ENCODE results near the gene VSTM2B. TPM values are rescaled to one million over a fixed set of nuclear protein-coding genes. Genes with fewer than 3 reads are reported as not detected.

VSTM2B gene
- total RNA-seq, 1 experiment from 2014 or later = not detected

- H3K36me3 ChIP-seq (ENCODE audit: control insufficient read depth, insufficient read depth, low read length) = no peaks in the 10 kb centered on the region
- no peak for ATAC-seq
- no peak for DNase-seq (ENCODE audit: low read depth, low spot score)
- H3K4me1 ChIP-seq (ENCODE audit: control insufficient read depth, insufficient read depth, low read length) = no peaks in the 10 kb centered on the region; the same call in 1 of the 2 replicates
- no peak overlapping the region for H3K27ac ChIP-seq (ENCODE audit: low read length)
- in situ Hi-C loops (cut with HindIII; ENCODE audit: low pct_unique_long_range_greater_than_20kb, low sequenced_read_pairs) (no loop called here), intact Hi-C loops (cut with micrococcal nuclease; ENCODE audit: unreplicated experiment) (loop anchor here (10.0 kb wide), 2 partner anchors 57 to 257 kb away; no protein-coding TSS in a partner anchor)
- no TSS peak for BruUV-seq (replicated peaks)
- H3K9me3 ChIP-seq (ENCODE audit: control insufficient read depth, insufficient read depth, low read depth, low read length) = no peaks in the 10 kb centered on the region
- H3K27me3 ChIP-seq (ENCODE audit: control insufficient read depth, insufficient read depth, low read length) = peaks cover 10% of the 10 kb centered on the region; the same call in 1 of the 2 replicates
- ChIA-PET POLR2A (no interaction called here), CTCF (interaction anchor here (0.5 to 0.7 kb wide), 2 partner anchors 73 to 653 kb away, joined by 4 to 7 read pairs; no protein-coding TSS in a partner anchor)
- no peak for TF ChIP-seq TCF7L2 (IDR thresholded peaks at IDR 0.05; ENCODE audit: low read depth, low read length)
- no peak for TF ChIP-seq POLR2AphosphoS5 (IDR thresholded peaks at IDR 0.05; ENCODE audit: low read depth, low read length)
- TF ChIP-seq, protein P1, sequence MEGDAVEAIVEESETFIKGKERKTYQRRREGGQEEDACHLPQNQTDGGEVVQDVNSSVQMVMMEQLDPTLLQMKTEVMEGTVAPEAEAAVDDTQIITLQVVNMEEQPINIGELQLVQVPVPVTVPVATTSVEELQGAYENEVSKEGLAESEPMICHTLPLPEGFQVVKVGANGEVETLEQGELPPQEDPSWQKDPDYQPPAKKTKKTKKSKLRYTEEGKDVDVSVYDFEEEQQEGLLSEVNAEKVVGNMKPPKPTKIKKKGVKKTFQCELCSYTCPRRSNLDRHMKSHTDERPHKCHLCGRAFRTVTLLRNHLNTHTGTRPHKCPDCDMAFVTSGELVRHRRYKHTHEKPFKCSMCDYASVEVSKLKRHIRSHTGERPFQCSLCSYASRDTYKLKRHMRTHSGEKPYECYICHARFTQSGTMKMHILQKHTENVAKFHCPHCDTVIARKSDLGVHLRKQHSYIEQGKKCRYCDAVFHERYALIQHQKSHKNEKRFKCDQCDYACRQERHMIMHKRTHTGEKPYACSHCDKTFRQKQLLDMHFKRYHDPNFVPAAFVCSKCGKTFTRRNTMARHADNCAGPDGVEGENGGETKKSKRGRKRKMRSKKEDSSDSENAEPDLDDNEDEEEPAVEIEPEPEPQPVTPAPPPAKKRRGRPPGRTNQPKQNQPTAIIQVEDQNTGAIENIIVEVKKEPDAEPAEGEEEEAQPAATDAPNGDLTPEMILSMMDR (IDR thresholded peaks at IDR 0.05) = no peak
- no peak for TF ChIP-seq SIN3A (IDR thresholded peaks at IDR 0.05; ENCODE audit: borderline replicate concordance, insufficient read depth, low read depth, low read length)
- TF ChIP-seq REST (IDR thresholded peaks at IDR 0.05; ENCODE audit: insufficient read depth in 1 of 2, low read depth in 2 of 2, low read length in 1 of 2) = no peak
- H3K4me3 ChIP-seq (ENCODE audit: low read depth in 2 of 2, low read length in 2 of 2) = no peak overlapping the region
Observed at GRCh38 chr19:29521291-29522075, 4.3 kb upstream of the VSTM2B start.

- intact Hi-C loops (cut with micrococcal nuclease; ENCODE audit: unreplicated experiment) (loop anchor here (10.0 kb wide), 2 partner anchors 59 to 259 kb away; no protein-coding TSS in a partner anchor), in situ Hi-C loops (cut with HindIII; ENCODE audit: low pct_unique_long_range_greater_than_20kb, low sequenced_read_pairs) (no loop called here)
- DNase-seq (ENCODE audit: low read depth, low spot score) (no peak), ATAC-seq (no peak)
- TF ChIP-seq POLR2AphosphoS5 (IDR thresholded peaks at IDR 0.05; ENCODE audit: low read depth, low read length) (no peak), TCF7L2 (IDR thresholded peaks at IDR 0.05; ENCODE audit: low read depth, low read length) (no peak), SIN3A (IDR thresholded peaks at IDR 0.05; ENCODE audit: borderline replicate concordance, insufficient read depth, low read depth, low read length) (no peak), REST (IDR thresholded peaks at IDR 0.05; ENCODE audit: insufficient read depth in 1 of 2, low read depth in 2 of 2, low read length in 1 of 2) (no peak)
- TF ChIP-seq, protein P1 (IDR thresholded peaks at IDR 0.05) = no peak
- H3K27ac ChIP-seq (ENCODE audit: low read length) = no peak overlapping the region
- no peak overlapping the region for H3K4me3 ChIP-seq (ENCODE audit: low read depth in 2 of 2, low read length in 2 of 2)
- no TSS peak for BruUV-seq (replicated peaks)
- no peaks in the 10 kb centered on the region for H3K9me3 ChIP-seq (ENCODE audit: control insufficient read depth, insufficient read depth, low read depth, low read length)
- POLR2A ChIA-PET = no interaction called here
- no peaks in the 10 kb centered on the region; the same call in 1 of the 2 replicates for H3K4me1 ChIP-seq (ENCODE audit: control insufficient read depth, insufficient read depth, low read length)
- CTCF ChIA-PET = no interaction called here
- no peaks in the 10 kb centered on the region for H3K36me3 ChIP-seq (ENCODE audit: control insufficient read depth, insufficient read depth, low read length)
- H3K27me3 ChIP-seq (ENCODE audit: control insufficient read depth, insufficient read depth, low read length) = peaks cover 13% of the 10 kb centered on the region; the same call in 1 of the 2 replicates
Observed at GRCh38 chr19:29523568-29523967, 2.2 kb upstream of the VSTM2B start.
